Upper lobe of left lung (tissue), 4 donors: ENCODE measurements around the gene PTBP3.
"Not testable (repeated sequence)": the region's sequence is repeated elsewhere in the genome, so short reads cannot be mapped to it uniquely, and the experiment has no call there.

ENCODE experiments used
- CTCF ChIP-seq, 6 experiments: fragments of 450-650 bp in 4 of 6; fragments of 200-600 bp in 2 of 6; sonication (generic) in 2 of 6; IDR thresholded peaks; one replicate each; pipeline ENCODE4 v1.5.1; 2016 to 2019; ENCODE audit warnings: antibody characterized with exemption in 6 of 6
- EP300 ChIP-seq, 4 donors: sonication (generic); formaldehyde crosslinking; IDR thresholded peaks; one replicate each; pipeline ENCODE4 v1.5.1; 2017; ENCODE audit warnings: antibody characterized with exemption in 4 of 4, control low read depth in 2 of 4

GRCh38 chr9:112267086-112267485 lies 66.3 kb downstream of the PTBP3 start:
- TF ChIP-seq CTCF, EP300 (IDR thresholded peaks at IDR 0.05): not testable (repeated sequence)
